Fibroblast of peridontal ligament (primary cell): Measurements from ENCODE around the gene PLXNB2.

ENCODE experiments used
- DNase-seq: peaks from one replicate; pipeline ENCODE4 v3.0.0-alpha.2; 2010; ENCODE audit errors: extremely low read depth

The PLXNB2 gene

DNA sequence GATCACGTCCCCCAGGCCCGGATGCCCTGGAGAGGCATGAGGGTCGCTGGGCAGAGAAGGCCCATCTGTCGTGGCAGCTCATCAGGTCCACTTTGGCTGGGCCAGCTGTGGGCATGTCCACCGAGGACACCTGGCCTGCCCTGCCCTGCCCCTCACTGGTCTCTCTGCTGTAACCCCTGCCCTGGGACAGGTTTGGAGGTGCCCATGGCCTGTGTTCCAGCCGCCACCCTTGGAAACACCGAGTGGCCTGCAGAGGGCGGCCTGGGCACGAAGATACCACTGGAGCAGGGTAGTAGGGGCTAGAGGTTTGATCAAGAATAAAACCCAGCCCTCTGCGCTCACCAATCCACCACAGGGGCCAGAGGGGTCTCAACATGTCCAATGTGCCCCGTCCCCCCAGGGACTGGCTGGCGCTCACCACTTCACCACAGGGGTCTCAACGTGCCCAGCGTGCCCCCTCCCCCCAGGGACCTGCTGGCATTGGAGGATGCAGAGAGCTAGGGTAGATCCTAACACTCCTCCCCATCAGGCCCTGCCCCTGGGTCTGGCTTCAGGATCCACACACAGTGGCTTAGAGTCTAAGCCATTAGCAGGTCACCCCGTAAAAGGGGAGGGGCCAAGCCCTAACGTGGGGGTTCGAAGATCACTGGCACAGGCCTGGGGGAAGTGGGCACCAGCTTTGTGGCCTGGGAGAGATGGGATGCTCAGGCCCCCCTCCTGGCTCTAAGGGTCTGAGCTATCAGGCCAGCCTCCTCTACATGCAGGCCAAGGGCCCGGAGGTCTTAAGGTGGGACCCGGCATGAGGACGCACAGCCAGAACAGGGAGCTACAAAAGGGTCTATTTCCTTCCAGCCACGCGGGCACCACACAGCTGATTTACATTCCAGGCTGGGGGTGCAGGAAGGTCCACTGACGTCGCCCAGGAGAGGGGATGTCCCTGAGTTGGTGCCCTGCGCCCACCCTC, 55.1 kb downstream of the PLXNB2 start:
- peak; percentile 64 for DNase-seq

- no peak for DNase-seq
Measured at GRCh38 chr22:50251477-50252081, 55.9 kb downstream of the PLXNB2 start.

- peak; percentile 62 for DNase-seq
Measured at GRCh38 chr22:50250555-50251476, 56.6 kb downstream of the PLXNB2 start, which contains the start of gene HDAC10. TSS of gene HDAC10 (minus strand) at chr22:50251265. CDS start at chr22:50251032, 233 bp downstream.

- DNase-seq, result no peak
Measured at GRCh38 chr22:50250249-50250554, 57.2 kb downstream of the PLXNB2 start.

DNA sequence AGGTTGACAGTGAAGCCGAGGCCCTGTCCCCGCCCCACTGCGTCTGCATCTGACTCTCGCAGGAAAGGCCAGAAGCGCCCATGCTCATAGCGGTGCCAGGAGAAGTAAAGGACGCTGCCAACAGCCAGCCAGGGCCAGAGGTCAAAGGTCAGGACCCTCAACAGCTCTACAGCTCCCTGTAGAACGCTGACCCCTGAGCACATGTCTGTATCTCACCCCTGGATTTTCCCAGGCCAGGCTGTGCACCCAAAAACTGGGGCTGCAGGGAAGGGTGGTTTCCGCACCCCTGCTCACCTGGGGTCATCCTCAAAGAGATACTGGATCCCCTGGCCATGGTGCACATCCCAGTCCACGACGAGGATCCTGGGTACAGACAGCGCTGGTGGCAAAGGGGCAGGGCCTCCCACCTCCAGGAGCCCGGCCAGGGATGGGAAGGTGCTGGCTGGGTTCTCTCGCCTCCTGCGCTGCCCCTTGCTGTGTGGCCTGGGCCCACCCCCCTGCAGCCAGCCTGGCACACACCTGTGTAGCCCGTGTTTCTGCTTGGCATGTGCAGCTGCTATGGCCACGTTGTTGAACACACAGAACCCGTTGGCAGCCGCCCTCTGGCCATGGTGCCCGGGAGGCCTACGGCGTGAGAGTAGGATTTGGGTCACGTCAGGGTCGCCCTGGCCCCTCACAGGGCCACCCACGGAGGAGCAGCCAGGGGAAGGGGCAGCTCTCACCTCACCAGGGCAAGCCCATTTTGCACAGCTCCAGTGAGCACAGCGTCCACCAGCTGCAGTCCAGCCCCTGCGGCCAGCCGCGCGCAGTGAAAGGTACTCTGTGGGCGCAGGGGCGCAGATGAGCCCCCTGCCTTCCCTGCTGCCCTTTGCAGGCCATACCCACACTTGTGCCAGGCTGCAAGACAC, 57.9 kb downstream of the PLXNB2 start:
- no peak for DNase-seq

- no peak for DNase-seq
Measured at GRCh38 chr22:50248196-50249081, 59.0 kb downstream of the PLXNB2 start.

- DNase-seq, result peak; percentile 18
Measured at GRCh38 chr22:50247748-50248147, 59.7 kb downstream of the PLXNB2 start.

DNA sequence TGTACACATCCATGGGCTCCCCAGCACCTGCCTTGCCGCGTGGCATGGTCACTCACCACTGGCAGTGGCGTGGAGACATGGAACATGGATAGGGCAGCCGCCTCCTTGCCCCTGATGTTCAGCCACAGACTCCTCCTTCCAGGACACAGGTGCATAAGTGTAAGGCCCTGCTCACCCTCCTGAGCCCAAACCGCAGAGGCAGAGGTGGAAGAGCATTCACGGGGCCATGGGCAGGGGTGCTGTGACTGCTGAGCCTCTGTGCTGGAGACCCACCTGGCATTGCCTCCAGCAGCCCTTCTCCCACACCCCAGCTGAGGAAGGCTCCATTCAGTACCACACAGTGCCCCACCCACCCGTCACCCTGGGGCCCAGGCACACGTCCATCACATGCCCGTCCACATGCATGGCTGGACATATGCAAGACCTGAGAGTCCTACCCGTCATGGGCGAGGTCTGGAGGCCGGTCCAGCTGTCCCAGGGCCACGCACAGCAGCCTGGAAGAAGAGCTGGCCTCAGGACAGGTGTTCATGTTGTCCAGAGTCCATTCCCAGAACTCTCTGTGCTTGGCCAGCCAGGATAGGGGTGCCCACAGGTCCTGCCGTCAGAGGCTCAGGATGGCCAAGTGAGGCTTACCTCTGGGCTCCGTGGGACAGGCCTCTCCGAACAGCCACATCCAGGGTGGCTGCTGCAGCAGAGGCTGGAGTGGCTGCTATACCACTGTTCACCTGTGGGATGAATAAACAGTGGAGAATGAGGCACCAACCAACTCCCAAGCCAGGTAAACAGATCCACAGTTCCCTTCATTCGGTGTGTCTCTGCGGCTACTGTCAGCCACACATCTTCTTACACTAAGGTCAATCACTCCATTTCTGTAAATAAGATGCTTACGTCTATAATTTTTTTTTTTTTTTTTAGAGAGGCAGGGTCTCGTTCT, 60.9 kb downstream of the PLXNB2 start:
- DNase-seq, result no peak

DNA sequence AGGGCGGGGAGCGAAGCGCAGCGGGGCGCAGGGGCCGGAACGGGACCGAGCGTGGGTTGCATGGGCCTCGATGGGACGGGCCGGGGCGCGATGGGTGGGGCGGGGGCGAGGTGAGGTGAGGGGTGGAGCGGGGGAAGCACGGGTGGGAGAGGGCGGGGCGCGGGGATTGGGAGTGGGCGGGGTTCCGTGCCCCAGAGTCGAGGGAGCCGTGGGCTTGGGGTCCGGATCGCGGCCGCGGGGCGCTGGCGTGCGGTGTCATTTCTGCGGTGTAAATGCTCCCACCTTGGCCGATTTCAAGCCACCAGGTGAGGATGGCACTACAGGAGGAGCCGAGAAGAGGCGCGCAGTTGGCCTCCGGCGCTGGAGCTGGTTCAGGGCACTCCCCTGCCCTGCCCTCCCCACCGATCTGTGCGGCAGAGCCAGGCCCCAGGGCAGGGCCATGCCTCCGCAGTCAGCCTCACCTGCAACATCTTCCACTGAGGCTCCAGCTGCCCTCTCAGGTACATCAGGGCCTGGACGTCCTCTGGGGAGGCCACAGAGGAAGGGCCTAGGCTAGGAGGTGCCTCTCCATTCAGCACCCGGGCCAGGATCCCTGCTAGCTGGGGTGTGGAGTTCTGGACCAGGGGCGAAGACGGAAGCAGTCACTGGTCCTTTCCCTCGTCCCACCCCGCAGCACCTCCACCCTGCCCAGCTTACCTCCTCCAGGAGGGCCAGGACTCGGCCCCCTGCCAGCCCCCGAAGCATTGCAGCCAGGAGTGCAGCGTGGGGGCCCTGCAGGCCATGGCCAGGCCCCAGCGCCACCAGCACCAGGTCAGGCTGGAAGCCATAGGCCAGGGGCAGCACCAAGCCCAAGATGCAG, 62.0 kb downstream of the PLXNB2 start:
- DNase-seq, result no peak

GRCh38 chr22:50244420-50245213, 62.8 kb downstream of the PLXNB2 start, which contains the start of gene TUBGCP6:
TSS of gene TUBGCP6 (minus strand) at chr22:50245023. CDS start at chr22:50244459, 564 bp downstream.
- peak; percentile 87 for DNase-seq

DNA sequence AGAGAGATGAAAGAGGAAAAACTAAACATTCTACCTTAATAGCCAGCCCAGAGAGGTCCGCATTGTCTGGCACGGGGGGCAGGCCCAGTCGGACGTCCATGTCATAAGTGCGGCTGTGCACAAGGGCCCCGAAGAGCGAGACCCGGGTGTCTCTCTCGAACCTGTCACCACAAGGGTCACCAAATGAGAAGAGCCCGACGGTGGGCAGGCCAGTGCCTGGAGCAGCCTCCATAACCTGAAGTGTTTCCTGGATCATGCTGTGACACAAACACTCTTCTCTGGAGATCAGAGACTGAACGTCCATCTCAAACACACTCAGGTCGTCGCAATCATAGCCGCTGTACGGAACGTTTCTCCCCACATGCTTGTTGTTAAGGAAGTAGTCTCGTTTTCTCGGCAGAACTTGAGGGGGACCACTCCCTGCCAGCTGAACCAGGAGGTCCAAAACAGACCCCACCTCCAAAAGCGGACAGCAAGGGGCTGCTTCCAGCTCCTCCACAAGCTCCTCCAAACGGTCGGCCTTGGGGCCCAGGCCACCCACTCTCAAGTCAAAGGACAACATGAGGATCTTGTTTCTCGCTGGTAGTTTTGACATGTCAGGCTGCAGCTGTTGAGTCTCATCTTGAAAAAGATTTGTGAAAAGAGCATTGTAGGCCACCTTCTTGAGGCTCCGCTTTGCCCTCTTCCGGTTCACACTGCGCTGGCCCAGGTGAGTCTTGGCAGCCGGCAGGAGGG, 63.6 kb downstream of the PLXNB2 start:
- DNase-seq, result peak; percentile 12

GRCh38 chr22:50242406-50242949, 65.0 kb downstream of the PLXNB2 start:
- DNase-seq, result peak; percentile 23

DNA sequence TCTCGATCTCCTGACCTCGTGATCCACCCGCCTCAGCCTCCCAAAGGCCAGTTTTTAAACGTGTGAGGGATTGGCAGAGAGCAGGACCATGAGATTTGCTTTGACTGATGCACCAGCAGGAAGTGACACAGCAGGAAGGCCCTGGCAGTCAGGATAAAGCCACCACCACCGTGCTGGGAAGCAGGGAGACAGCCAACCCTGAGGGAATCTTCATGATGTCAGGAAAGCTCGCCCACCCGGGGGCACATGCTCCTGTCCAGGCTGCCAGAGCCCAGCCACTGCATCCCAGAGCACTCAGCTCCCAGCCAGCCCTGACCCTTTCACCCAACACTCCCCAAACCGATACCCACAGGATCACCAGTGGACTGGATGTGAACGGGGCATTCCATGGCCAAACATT, 68.7 kb downstream of the PLXNB2 start:
- no peak for DNase-seq

- peak; percentile 22 for DNase-seq
Measured at GRCh38 chr22:50236731-50237409, 70.6 kb downstream of the PLXNB2 start.

GRCh38 chr22:50233223-50233622, 74.2 kb downstream of the PLXNB2 start:
- no peak for DNase-seq
